K562 (cell line): ENCODE results near the gene ITGA3. TPM values are rescaled to one million over a fixed set of nuclear protein-coding genes. Genes with fewer than 3 reads are reported as not detected.

Source experiments
- ZBTB40 ChIP-seq, 2 experiments: fragments of 450-650 bp in 1 of 2; sonication (generic) in 1 of 2; formaldehyde crosslinking in 1 of 2; IDR thresholded peaks; 2 replicates each; pipeline versions ENCODE4 v1.7.1 to v1.9.0; 2016 to 2022; ENCODE audit warnings: inconsistent platforms in 1 of 2, mild to moderate bottlenecking in 1 of 2, missing genetic modification reagents in 1 of 2
- polyA plus RNA-seq, 8 experiments: library from polyadenylated mRNA; depleted of rRNA in 4 of 8; stranded (reverse) in 5 of 8; unstranded in 3 of 8; fragments of >200 nt; fragmentation: Nextera tagmentation in 2 of 8; fragmentation: Illumina TruSeq in 1 of 8; extraction: Ambion mirVana in 2 of 8; extraction: Trizol in 1 of 8; gene quantifications; 2 replicates each; pipeline versions ENCODE4 v1.2.1 to v1.2.3, GENCODE V29; 2011 to 2014; ENCODE audit warnings: inconsistent platforms in 1 of 8, missing spikeins in 1 of 8
- total RNA-seq, 7 experiments: library from RNA; depleted of rRNA in 6 of 7; stranded (reverse); fragments of >200 nt in 6 of 7; fragmentation: Illumina TruSeq in 2 of 7; extraction: Trizol in 2 of 7; gene quantifications; 2 replicates each; pipeline versions ENCODE4 v1.2.1 to v1.2.3, GENCODE V29; 2011 to 2021; ENCODE audit warnings: low replicate concordance in 1 of 7
- TF ChIP-seq, protein P1 (sequence below), 2 experiments: fragments of 450-650 bp; IDR thresholded peaks; 2 replicates each; pipeline ENCODE4 v1.6.1; 2018; ENCODE audit warnings: mild to moderate bottlenecking in 2 of 2, low read depth in 1 of 2; ENCODE audit not compliant: partially characterized antibody in 2 of 2

Gene ITGA3
- total and polyA plus RNA-seq, 9 of the 15 experiments (the other 6 are each of a cell fraction or from before 2014, with no cell fraction given), result 0.03 to 0.75 (median 0.14) TPM; not detected in 2

GRCh38 chr17:50044483-50044882 lies 11.4 kb upstream of the ITGA3 start (continued):
- TF ChIP-seq ZBTB40 (IDR thresholded peaks at IDR 0.05) (no peak), ZBTB40 (CRISPR knock-in tag; IDR thresholded peaks at IDR 0.05) (no peak)
- TF ChIP-seq, protein P1, sequence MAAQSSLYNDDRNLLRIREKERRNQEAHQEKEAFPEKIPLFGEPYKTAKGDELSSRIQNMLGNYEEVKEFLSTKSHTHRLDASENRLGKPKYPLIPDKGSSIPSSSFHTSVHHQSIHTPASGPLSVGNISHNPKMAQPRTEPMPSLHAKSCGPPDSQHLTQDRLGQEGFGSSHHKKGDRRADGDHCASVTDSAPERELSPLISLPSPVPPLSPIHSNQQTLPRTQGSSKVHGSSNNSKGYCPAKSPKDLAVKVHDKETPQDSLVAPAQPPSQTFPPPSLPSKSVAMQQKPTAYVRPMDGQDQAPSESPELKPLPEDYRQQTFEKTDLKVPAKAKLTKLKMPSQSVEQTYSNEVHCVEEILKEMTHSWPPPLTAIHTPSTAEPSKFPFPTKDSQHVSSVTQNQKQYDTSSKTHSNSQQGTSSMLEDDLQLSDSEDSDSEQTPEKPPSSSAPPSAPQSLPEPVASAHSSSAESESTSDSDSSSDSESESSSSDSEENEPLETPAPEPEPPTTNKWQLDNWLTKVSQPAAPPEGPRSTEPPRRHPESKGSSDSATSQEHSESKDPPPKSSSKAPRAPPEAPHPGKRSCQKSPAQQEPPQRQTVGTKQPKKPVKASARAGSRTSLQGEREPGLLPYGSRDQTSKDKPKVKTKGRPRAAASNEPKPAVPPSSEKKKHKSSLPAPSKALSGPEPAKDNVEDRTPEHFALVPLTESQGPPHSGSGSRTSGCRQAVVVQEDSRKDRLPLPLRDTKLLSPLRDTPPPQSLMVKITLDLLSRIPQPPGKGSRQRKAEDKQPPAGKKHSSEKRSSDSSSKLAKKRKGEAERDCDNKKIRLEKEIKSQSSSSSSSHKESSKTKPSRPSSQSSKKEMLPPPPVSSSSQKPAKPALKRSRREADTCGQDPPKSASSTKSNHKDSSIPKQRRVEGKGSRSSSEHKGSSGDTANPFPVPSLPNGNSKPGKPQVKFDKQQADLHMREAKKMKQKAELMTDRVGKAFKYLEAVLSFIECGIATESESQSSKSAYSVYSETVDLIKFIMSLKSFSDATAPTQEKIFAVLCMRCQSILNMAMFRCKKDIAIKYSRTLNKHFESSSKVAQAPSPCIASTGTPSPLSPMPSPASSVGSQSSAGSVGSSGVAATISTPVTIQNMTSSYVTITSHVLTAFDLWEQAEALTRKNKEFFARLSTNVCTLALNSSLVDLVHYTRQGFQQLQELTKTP (IDR thresholded peaks at IDR 0.05; ENCODE audit: low read depth in 1 of 2, partially characterized antibody in 2 of 2), result no peak
